ENCODE measurements around the gene BANF1.

The BANF1 gene

GRCh38 chr11:66042227-66042995, 40.1 kb downstream of the BANF1 start:
- no peak for DNase-seq

DNA sequence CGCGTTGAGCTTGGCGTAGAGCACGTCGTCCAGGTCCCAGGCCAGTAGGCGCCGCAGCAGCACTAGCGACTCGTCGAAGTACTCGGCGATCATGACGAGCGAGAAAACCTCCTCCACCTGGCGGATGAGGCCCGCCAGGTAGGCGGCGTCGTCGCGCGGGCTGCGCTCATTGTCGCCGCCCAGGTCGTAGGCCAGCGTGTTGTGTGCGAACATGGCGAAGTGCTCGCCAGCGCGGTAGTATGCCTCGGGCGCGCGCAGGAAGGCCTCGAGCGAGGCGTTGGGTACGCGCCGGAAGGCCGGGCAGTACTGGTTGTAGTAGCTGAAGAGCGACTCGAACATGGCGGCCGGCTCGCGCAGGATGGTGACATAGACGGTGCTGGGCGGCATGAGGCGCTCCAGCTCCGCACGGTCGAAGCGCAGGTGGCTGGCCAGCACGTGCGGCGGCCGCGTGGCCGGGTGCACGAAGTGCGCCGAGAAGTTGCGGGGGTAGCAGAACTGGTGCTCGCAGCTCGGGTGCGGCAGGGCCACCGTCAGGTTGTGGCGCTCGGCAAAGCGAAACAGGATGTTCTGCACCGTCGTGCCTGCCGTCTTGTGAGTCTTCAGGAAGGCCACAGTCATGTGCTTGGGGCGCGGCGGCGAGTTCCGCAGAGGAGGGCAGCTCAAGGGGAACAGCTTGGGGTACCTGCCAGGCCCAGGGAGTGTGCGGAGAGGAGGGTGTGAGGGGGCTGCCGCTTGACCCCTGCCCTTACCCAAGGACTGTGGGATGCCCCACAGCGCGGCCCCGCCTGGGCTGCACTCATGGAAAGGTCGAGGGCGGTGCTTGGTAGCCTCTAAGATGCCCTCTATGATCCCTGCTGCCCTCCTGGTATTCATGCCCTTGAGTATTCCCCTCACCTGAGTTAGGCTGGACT, 40.9 kb downstream of the BANF1 start:
- DNase-seq = no peak

GRCh38 chr11:66044757-66045156, 42.5 kb downstream of the BANF1 start:
- DNase-seq = no peak

GRCh38 chr11:66045177-66045639, 42.9 kb downstream of the BANF1 start:
- DNase-seq = peak; percentile 86 to 88

- no peak for DNase-seq
Measured at GRCh38 chr11:66046901-66047300, 44.6 kb downstream of the BANF1 start.

DNA sequence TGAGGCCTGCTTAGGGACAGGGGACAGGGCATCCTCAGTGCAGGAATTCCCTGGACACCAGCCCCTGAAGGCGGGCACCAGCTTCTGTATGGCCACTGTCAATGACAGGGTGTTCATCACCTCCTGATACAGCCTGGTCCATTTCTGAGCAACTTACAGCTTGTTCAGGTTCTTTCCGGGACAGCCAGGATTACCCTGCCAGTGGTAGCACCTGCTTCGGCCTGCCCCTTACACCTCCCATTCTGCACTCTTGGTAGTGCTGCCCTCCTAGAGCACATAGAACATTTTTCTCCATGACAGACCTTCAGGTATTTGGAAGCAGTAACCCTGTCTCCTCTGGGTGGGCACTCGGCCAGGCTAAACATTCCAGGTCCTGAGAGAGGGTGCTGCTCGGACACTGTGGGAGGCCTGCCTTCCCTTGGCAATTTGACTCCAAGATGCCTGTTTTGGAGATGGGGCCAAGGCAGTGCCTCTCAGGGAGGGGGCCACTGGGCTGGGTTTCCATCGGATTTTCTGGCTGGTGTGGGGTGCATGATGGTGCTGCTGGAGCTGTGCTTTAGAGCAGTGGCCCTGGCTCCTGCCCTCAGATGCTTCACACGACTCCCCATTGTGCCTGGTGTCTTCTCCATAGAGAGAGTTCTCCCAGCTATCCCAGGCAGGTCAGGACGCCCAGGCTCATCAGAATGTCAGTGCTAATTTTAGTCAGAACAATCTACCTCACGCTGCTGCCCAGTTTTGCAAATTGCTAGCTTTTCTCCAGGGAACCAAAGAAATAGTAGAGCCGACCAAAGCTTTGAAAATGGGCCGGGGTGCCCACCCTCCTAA, 45.5 kb downstream of the BANF1 start:
- DNase-seq = no peak

- DNase-seq = no peak
Measured at GRCh38 chr11:66048547-66049323, 46.4 kb downstream of the BANF1 start, which contains the start of gene GAL3ST3. GAL3ST3 (minus strand) TSS chr11:66049161; CDS start chr11:66045415, 3,746 bp downstream.

- no peak for DNase-seq
Measured at GRCh38 chr11:66050581-66051231, 48.4 kb downstream of the BANF1 start.

- DNase-seq = no peak
Measured at GRCh38 chr11:66051371-66051765, 49.1 kb downstream of the BANF1 start.

DNA sequence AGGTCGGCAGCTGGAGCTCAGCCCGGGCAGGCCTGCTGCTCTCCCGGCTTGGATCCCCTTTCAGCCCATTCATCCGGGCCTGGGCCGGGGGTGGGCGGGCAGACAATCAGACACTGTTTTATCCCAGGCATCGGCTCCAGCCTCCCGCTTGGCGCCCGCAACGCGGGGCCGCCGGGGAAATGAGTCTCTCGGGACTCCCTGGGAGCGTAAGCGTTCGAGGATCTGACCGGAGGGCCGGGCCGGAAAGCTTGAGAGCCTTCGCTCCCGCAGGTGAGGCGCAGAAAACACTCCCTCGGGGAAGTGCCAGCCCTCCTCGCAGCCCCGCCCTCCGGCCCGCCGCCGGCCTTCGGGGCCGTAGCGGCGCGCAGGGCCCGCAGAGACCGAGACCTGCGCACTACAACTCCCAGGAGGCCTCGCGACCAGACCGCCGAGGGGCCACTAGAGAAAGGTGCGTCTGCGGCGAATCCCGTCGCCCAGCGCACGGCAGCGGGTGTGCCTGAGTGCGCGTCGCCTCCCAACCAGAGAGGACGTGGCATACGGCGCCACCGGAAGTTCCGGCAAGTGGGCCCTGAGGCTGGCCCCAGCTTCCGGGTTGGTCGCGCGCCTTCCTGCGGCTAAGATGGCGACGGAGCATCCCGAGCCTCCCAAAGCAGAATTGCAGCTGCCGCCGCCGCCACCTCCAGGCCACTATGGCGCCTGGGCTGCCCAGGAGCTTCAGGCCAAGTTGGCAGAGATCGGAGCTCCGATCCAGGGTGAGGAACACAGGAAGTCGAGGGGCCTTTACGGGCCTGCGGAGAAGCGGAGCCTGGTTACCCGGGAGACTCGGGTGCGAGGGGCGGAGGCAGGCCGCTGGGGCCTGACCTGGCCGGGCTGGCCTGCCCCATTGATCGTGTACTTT, 49.7 kb downstream of the BANF1 start, which contains the start of gene SF3B2:
Gene SF3B2 (plus strand): TSS at position 599 of the 898 bp plus-strand sequence. CDS start 21 bp downstream, at position 620.
- peak; percentile 97 for DNase-seq

GRCh38 chr11:66052664-66052982, 50.3 kb downstream of the BANF1 start:
- no peak for DNase-seq

All from activated T-cell treated with anti-CD3 and anti-CD28 coated beads, Interleukin-2, amount 50 U/mL, for 48 hours (primary cell).